DMS153 treated with DMSO at 0.1 percent for 48 hours (cell line): ENCODE measurements around the gene PTMS.

Experiments used
- DNase-seq: peaks from one replicate; lab custom pipeline; 2025; ENCODE audit not compliant: unreplicated experiment; lab: John Stamatoyannopoulos, UW

PTMS gene

GRCh38 chr12:6787309-6787708 lies 21.1 kb downstream of the PTMS start:
- DNase-seq, result no peak

DNA sequence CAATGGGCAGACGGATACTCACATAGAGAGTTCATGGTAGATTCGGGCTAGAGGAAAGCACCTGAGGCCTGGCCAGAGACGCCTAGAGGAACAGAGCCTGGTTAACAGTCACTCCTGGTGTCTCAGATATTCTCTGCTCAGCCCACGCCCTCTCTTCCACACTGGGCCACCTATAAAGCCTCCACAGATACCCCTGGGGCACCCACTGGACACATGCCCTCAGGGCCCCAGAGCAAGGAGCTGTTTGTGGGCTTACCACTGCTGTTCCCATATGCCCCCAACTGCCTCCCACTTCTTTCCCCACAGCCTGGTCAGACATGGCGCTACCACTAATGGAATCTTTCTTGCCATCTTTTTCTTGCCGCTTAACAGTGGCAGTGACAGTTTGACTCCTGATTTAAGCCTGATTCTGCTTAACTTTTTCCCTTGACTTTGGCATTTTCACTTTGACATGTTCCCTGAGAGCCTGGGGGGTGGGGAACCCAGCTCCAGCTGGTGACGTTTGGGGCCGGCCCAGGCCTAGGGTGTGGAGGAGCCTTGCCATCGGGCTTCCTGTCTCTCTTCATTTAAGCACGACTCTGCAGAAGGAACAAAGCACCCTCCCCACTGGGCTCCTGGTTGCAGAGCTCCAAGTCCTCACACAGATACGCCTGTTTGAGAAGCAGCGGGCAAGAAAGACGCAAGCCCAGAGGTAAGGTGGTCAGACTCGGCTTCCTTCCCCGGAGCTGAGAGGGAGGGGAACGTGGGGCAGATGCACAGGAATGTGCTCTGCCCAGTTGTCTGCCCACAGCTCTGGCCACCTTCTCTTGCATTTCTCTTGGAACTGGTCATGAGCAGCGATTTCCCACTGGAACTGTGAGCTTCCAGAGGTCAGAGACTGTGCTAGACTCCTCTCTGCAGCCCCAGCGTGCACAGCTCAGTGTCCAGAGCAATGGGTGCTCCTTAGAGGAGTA lies 23.1 kb downstream of the PTMS start, which contains the start of gene CD4:
TSS of gene CD4 (plus strand) at position 557 of the 953 bp plus-strand sequence. CDS start 10,611 bp downstream, outside the sequence.
- no peak for DNase-seq

GRCh38 chr12:6790496-6791150 lies 24.5 kb downstream of the PTMS start:
- DNase-seq, result no peak

GRCh38 chr12:6791931-6792520 lies 25.9 kb downstream of the PTMS start:
- DNase-seq, result no peak

GRCh38 chr12:6792522-6793201 lies 26.5 kb downstream of the PTMS start:
- no peak for DNase-seq

GRCh38 chr12:6795088-6795487 lies 28.9 kb downstream of the PTMS start:
- no peak for DNase-seq

DNA sequence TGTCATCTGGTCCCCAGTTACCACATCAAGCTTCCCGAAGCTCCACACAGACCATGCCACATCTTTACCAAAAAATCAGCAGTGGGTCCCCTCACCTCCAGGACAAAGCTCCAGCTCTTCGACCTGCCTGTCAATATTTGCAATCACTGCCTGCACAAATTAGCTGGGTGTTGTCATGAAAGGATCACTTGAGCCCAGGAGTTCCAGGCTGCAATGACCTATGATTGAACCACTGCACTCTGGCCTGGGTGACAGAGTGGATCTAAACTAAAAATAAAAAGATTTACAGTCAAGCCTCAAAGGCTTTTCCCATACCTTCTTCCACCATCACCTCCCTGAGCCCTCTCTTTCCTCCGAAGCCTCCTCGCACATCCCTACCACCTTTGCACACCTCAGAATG lies 30.4 kb downstream of the PTMS start:
- DNase-seq, result no peak

- DNase-seq, result no peak
Measured at GRCh38 chr12:6799147-6799546, 33.0 kb downstream of the PTMS start.

DNA sequence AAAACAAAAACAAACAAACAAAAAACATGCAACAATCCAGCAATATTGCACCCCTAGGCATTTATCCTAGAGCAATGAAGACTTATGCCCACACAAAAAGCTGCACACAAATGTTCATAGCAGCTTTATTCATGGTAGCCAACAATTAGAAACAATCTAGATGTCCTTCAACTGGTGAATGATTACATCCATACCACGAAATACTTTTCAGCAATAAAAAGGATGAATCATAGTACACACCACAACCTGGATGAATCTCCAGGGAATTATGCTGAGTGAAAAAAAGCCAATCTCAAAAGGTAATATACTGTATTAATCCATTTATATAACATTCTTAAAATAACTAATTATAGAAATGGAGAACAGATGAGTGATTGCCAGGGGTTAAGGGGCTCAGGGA lies 41.0 kb downstream of the PTMS start:
- no peak for DNase-seq

GRCh38 chr12:6809056-6809455 lies 42.9 kb downstream of the PTMS start:
- no peak for DNase-seq

- no peak for DNase-seq
Measured at GRCh38 chr12:6810758-6811157, 44.6 kb downstream of the PTMS start.

GRCh38 chr12:6813363-6813762 lies 47.2 kb downstream of the PTMS start:
- no peak for DNase-seq

DNA sequence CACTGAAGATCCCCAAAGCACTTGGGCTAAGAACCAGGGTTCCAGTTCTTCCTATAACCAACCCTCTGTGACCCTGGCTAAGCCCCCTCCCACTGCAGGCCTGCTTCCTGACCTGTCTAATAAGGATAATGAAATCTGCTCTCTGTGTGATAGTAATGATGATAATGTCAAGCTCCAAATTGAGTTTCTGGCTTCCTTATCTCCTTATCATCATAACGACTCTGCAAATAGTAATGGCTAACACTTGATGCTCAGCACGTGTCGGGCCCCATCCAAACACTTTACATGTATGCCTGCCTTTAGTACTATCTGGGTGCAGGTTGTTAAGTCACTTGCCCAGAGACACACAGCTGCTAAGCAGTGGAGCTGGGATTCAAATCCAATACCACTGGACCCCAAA lies 50.4 kb downstream of the PTMS start:
- DNase-seq, result no peak

GRCh38 chr12:6817098-6817497 lies 50.9 kb downstream of the PTMS start:
- no peak for DNase-seq

- DNase-seq, result no peak
Measured at GRCh38 chr12:6817662-6818157, 51.5 kb downstream of the PTMS start.

- DNase-seq, result no peak
Measured at GRCh38 chr12:6818222-6818621, 52.1 kb downstream of the PTMS start.

DNA sequence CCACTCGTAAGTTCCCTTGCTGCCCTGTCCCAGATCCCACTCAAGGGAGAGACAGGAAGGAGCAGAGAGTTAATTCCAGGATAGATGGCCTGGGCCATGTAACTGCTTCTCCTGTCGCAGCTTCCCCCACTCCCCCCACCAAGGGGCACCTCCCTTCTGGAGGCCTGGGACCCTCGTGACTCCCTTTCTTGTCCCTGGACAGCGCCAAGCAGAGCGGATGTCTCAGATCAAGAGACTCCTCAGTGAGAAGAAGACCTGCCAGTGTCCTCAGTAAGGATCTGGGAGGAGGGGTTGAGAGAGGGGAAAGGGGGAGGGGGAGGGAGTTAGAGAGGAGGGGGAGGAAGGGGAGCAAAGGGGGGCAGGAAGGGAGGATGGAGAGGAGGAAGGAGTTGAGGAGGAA lies 52.5 kb downstream of the PTMS start:
- DNase-seq, result no peak

- no peak for DNase-seq
Measured at GRCh38 chr12:6819106-6820030, 53.2 kb downstream of the PTMS start.

- DNase-seq, result no peak
Measured at GRCh38 chr12:6820166-6820565, 54.0 kb downstream of the PTMS start.
